BJ (cell line): ENCODE measurements around the gene KRT222. TPM values are rescaled to one million over a fixed set of nuclear protein-coding genes. Genes with fewer than 3 reads are reported as not detected.

Experiments
- CTCF ChIA-PET: fragments of 350-600 bp; formaldehyde crosslinking; extraction: SDS; loops from one replicate; lab custom pipeline; 2021; ENCODE audit warnings: antibody characterized with exemption, inconsistent platforms; lab: Yijun Ruan, JAX
- POLR2A ChIA-PET: fragments of 300-600 bp; sonication (Branson Sonifier 250); formaldehyde crosslinking; extraction: SDS; loops from one replicate; lab custom pipeline; 2021; ENCODE audit warnings: antibody characterized with exemption; lab: Charles Lee
- DNase-seq: peaks from one replicate; pipeline ENCODE4 v3.0.0-alpha.2; 2011; ENCODE audit warnings: low read depth
- H3K27me3 ChIP-seq: 2 replicates; pipeline ENCODE4 v1.6.0; 2011; ENCODE audit warnings: low read length; ENCODE audit not compliant: control insufficient read depth, insufficient read depth
- H3K36me3 ChIP-seq: 2 replicates; pipeline ENCODE4 v1.5.1; 2011; ENCODE audit warnings: low read length; ENCODE audit not compliant: control insufficient read depth, insufficient read depth
- H3K4me3 ChIP-seq: 2 replicates; pipeline ENCODE4 v1.5.1; 2011; ENCODE audit warnings: low read depth, mild to moderate bottlenecking, control low read depth, low read length
- polyA plus RNA-seq: library from polyadenylated mRNA; depleted of rRNA; stranded (reverse); fragments of >200 nt; gene quantifications from 2 replicates; pipeline ENCODE4 v1.2.3, GENCODE V29; 2011; rRNA removed
- TF ChIP-seq, protein P1 (sequence below): IDR thresholded peaks from 2 replicates; pipeline ENCODE4 v1.5.1; 2011; ENCODE audit warnings: low read depth, mild to moderate bottlenecking, control low read depth, inconsistent platforms, low read length, moderate library complexity; ENCODE audit not compliant: insufficient read depth

The KRT222 gene
- polyA plus RNA-seq, 1 experiment: not detected

DNA sequence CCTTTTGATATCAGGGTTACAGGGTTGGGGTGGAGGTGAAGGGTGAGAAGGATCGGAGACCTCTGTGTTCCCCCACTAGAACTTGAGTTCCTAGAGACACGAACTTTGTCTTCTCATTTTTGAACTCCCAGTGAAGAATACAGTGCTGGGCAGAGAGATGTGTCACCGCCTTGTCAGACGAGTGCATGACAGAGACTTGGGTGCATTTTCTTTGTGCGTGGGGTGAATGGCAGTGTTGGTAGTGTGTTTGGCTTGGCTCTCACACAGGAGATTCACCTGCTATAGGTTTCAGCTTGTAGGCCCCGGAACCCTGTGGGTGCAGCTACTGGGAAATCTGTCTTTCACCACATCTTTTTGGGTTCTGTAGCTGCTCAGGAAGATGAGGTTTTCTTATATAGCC lies 59.7 kb downstream of the KRT222 start:
- POLR2A ChIA-PET: no interaction called here
- TF ChIP-seq, protein P1, sequence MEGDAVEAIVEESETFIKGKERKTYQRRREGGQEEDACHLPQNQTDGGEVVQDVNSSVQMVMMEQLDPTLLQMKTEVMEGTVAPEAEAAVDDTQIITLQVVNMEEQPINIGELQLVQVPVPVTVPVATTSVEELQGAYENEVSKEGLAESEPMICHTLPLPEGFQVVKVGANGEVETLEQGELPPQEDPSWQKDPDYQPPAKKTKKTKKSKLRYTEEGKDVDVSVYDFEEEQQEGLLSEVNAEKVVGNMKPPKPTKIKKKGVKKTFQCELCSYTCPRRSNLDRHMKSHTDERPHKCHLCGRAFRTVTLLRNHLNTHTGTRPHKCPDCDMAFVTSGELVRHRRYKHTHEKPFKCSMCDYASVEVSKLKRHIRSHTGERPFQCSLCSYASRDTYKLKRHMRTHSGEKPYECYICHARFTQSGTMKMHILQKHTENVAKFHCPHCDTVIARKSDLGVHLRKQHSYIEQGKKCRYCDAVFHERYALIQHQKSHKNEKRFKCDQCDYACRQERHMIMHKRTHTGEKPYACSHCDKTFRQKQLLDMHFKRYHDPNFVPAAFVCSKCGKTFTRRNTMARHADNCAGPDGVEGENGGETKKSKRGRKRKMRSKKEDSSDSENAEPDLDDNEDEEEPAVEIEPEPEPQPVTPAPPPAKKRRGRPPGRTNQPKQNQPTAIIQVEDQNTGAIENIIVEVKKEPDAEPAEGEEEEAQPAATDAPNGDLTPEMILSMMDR: no peak
- Histone ChIP-seq H3K27me3 (peaks cover 15% of the 10 kb centered on the region), H3K4me3 (no peak overlapping the region), H3K36me3 (no peaks in the 10 kb centered on the region)
- CTCF ChIA-PET: interaction anchor here (0.7 to 2.1 kb wide), 2 partner anchors 10 to 16 kb away, joined by 3 to 4 read pairs; no protein-coding TSS in a partner anchor
- no peak for DNase-seq

Other genes starting within 250 kb of the KRT222 start
- 31.8 and 69.6 TPM in 2 replicates for gene TOP2A, start 247.3 kb downstream of the KRT222 start, polyA plus RNA-seq
- 816 and 1,200 TPM in 2 replicates for gene IGFBP4, start 221.7 kb downstream of the KRT222 start, polyA plus RNA-seq
- gene TNS4, start 163.6 kb downstream of the KRT222 start, polyA plus RNA-seq: 0.12 and 0.40 TPM in 2 replicates
- gene CCR7, start 99.7 kb downstream of the KRT222 start, polyA plus RNA-seq: 0.07 and 0.45 TPM in 2 replicates
- 54.6 and 64.0 TPM in 2 replicates for gene SMARCE1, start 17.4 kb downstream of the KRT222 start, polyA plus RNA-seq
- gene KRT24, start 38.6 kb upstream of the KRT222 start, polyA plus RNA-seq: not detected in 2 replicates
- not detected in 2 replicates for gene KRT25, start 90.2 kb upstream of the KRT222 start, polyA plus RNA-seq
- gene KRT26, start 107.0 kb upstream of the KRT222 start, polyA plus RNA-seq: not detected in 2 replicates
- not detected in 2 replicates for gene KRT27, start 117.4 kb upstream of the KRT222 start, polyA plus RNA-seq
- gene KRT28, start 134.8 kb upstream of the KRT222 start, polyA plus RNA-seq: not detected in 2 replicates
- 6.4 and 16.1 TPM in 2 replicates for gene KRT10, start 157.4 kb upstream of the KRT222 start, polyA plus RNA-seq
- gene KRT12, start 202.0 kb upstream of the KRT222 start, polyA plus RNA-seq: not detected in 2 replicates
- not detected in 2 replicates for gene KRT20, start 220.1 kb upstream of the KRT222 start, polyA plus RNA-seq